ENCODE measurements around the gene MTMR2. TPM values are rescaled to one million over a fixed set of nuclear protein-coding genes. Genes with fewer than 3 reads are reported as not detected.

Gene MTMR2
- total and polyA plus RNA-seq, 12 donors, result 6.9 to 31.6 (median 23.7) TPM

DNA sequence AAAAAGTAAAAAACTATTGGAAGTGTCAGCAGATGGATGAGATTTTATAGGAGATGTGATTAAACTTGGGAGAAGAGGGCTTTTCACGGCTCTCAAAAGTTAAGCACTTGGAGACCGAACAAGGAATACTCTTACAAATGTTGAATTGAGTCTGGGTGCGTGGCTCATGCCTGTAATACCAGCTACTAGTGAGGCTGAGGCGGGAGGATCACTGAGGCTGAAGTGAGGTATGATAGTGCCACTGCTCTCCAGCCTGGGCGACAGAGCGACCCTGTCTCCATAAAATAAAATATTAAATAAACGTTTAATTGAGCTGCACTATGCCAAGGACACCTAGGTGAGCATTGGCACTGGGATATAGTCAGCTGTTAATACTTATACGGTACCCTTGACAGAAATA, 131.7 kb downstream of the MTMR2 start:
- no peak for DNase-seq
- Histone ChIP-seq H3K36me3 (replicated peaks in 1 of 2) (peaks cover 0 to 4% of the 10 kb centered on the region in 2 donors), H3K9me3 (replicated peaks in 1 of 3) (no peaks in the 10 kb centered on the region), H3K27me3 (no peaks in the 10 kb centered on the region), H3K4me3 (no peak overlapping the region), H3K27ac (no peak overlapping the region), H3K4me1 (replicated peaks in 1 of 2) (peaks cover 9 to 27% of the 10 kb centered on the region in 2 donors)
- whole genome bisulfite sequencing, 4 donors, result 83 to 91% (median 85%) methylated on average over 8 of the region's 8 CpGs
- intact Hi-C loops (cut with DNase I), result no loop called here
- TF ChIP-seq POLR2A (IDR thresholded peaks at IDR 0.05), result no peak
- TF ChIP-seq, protein P1, sequence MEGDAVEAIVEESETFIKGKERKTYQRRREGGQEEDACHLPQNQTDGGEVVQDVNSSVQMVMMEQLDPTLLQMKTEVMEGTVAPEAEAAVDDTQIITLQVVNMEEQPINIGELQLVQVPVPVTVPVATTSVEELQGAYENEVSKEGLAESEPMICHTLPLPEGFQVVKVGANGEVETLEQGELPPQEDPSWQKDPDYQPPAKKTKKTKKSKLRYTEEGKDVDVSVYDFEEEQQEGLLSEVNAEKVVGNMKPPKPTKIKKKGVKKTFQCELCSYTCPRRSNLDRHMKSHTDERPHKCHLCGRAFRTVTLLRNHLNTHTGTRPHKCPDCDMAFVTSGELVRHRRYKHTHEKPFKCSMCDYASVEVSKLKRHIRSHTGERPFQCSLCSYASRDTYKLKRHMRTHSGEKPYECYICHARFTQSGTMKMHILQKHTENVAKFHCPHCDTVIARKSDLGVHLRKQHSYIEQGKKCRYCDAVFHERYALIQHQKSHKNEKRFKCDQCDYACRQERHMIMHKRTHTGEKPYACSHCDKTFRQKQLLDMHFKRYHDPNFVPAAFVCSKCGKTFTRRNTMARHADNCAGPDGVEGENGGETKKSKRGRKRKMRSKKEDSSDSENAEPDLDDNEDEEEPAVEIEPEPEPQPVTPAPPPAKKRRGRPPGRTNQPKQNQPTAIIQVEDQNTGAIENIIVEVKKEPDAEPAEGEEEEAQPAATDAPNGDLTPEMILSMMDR (IDR thresholded peaks at IDR 0.05), result no peak

DNA sequence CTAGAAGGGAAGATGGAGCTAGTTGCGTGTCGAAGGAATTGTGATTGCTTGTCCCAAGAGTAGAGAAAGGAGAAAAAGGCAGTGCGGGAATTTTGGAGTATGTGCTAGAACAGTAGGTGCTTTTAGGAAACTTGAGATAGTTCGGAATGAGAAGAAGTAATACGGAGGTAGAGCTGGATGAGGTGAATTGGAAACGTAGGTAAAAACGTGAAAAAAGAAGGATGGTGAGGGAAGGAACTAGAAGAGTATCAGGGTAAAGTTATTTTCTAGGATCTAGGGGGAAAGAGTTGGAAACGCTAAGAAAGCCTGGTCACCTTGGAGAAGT, 132.2 kb downstream of the MTMR2 start:
- TF ChIP-seq, protein P1 (IDR thresholded peaks at IDR 0.05), result no peak
- TF ChIP-seq POLR2A (IDR thresholded peaks at IDR 0.05), result no peak
- no peak for DNase-seq
- Histone ChIP-seq H3K36me3 (replicated peaks in 1 of 2) (peaks cover 0 to 9% of the 10 kb centered on the region in 2 donors), H3K4me1 (replicated peaks in 1 of 2) (peaks cover 9 to 27% of the 10 kb centered on the region in 2 donors), H3K9me3 (replicated peaks in 1 of 3) (no peaks in the 10 kb centered on the region), H3K27ac (no peak overlapping the region), H3K4me3 (peak overlapping the region in 1 of 4 donors; percentile 94), H3K27me3 (no peaks in the 10 kb centered on the region)
- 46 to 57% (median 54%) methylated on average over 8 of the region's 8 CpGs for WGBS, 4 donors
- intact Hi-C loops (cut with DNase I), result no loop called here

DNA sequence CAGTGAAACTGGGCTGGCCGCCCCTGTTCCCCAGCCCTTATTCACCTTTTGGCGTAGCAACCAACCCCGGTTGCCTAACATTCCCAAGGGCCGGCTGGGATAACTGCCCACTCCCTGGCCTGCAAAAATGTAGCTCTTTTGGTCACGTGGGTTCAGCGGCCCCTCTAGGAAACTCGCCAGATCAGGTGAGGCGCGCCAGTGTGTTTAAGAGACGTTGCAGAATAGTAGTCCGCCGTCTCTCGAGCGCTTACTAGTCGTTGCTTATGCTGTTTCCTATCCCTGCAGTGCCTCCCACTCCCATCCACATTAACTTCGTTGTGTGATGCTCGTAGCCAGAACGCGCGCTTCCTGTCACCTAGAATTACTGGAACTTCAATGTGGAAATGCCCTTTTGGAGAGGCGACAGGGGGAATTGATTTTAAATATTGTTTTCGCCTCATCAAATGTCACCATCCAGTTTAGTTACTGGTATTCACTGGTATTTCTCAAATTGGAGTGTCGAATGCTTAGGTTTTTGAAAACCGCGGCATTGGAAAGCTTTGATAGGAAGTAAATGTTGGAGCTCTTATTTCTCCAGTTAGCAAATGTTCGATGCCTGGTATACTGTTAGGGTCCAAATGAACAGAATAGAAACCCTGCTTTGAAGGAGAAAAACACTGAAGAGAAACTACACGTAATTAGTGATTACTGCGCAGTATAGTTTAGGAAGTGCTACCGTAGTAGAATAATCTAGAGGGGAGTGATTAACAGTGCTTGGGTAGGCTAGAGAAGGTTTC, 132.8 kb downstream of the MTMR2 start:
- Histone ChIP-seq H3K27me3 (no peaks in the 10 kb centered on the region), H3K4me3 (peak overlapping the region; percentile 53 to 95 (median 88)), H3K36me3 (replicated peaks in 1 of 2) (peaks cover 0 to 14% of the 10 kb centered on the region in 2 donors), H3K27ac (peak overlapping the region; percentile 95 to 100 (median 99)), H3K4me1 (replicated peaks in 1 of 2) (peaks cover 9 to 27% of the 10 kb centered on the region in 2 donors), H3K9me3 (replicated peaks in 1 of 3) (no peaks in the 10 kb centered on the region)
- TF ChIP-seq, protein P1 (IDR thresholded peaks at IDR 0.05), result no peak
- no peak for TF ChIP-seq POLR2A (IDR thresholded peaks at IDR 0.05)
- DNase-seq, result peak; percentile 55 to 85 (median 68)
- 3 to 6% (median 5%) methylated on average over 25 to 29 of the region's 29 CpGs for WGBS, 4 donors
- intact Hi-C loops (cut with DNase I), result no loop called here

DNA sequence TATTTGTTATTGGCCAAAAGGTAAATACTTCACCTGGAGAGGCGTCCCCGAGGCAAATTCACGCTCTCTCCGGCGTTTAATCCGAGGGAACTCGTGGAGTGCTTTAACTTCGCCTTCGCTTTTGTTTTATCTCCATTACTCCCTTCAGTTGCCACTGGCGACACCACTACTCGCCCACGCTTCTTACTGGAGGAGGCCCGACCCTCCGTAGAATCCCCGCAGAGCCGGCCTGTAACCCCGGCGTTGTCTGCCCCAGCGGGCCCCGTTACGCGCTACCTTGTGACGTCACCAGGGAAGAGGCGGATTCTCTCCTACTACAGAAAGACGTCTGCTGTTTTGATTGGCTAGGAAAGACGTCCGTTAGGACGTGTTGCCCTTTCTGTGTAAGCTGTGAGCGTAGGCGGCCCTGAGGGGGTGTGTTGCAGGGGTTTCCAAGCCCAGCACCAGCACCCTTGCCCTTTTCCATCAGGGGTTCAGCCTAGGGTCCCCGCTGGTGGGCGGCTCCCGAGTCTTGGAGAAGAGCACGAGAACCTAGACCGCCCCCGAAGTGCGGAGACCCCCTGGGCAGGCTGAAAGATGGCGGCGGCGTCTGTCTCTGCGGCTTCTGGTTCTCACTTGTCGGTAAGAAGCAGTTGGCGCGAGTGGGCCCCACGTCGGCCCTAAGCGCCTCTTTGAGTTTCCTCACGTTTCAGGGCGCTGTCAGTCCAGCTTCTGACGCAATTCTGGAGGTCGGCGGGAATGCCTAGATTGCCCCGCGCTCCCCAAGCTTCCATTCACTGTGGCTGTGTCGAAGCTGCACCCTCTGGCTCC, 133.6 kb downstream of the MTMR2 start, which contains the start of gene CEP57:
Gene CEP57, plus strand, starts transcription at position 376 of the 810 bp plus-strand sequence. Its CDS starts 201 bp downstream, at position 577.
- TF ChIP-seq, protein P1 (IDR thresholded peaks at IDR 0.05), result peak in 1 of 6 experiments; percentile 14
- peak; percentile 31 to 58 for TF ChIP-seq POLR2A (IDR thresholded peaks at IDR 0.05)
- Histone ChIP-seq H3K27ac (peak within 1 kb of the TSS; percentile 95 to 100 (median 99)), H3K9me3 (replicated peaks in 1 of 3) (no peaks in the 10 kb centered on the region), H3K36me3 (replicated peaks in 1 of 2) (peaks cover 0 to 22% of the 10 kb centered on the region in 2 donors), H3K4me1 (replicated peaks in 1 of 2) (peaks cover 9 to 27% of the 10 kb centered on the region in 2 donors), H3K27me3 (no peaks in the 10 kb centered on the region), H3K4me3 (peak within 1 kb of the TSS; percentile 81 to 95 (median 92))
- intact Hi-C loops (cut with DNase I), result no loop called here
- peak; percentile 95 to 99 (median 98) for DNase-seq
- WGBS, 4 donors, result 0 to 2% (median 1%) methylated on average over 16 to 55 of the region's 55 CpGs

Measured in adrenal gland (tissue), 12 donors.